Small intestine (tissue), 7 donors: ENCODE data around the gene GNLY. TPM values are rescaled to one million over a fixed set of nuclear protein-coding genes. Genes with fewer than 3 reads are reported as not detected.

Experiments
- DNase-seq, 2 donors: peaks; one replicate each; pipeline versions ENCODE4 v3.0.0 to v3.0.0-alpha.2; 2013
- FAIRE-seq: peaks from 2 replicates; lab custom pipeline; 2012; peaks lifted over from hg19 to GRCh38; lab: Jason Lieb, UNC
- H3K27ac ChIP-seq, 3 donors: one replicate each; pipeline ENCODE4 v1.5.1; 2013; ENCODE audit warnings: low read length in 2 of 3, mild to moderate bottlenecking in 2 of 3, control low read depth in 1 of 3, inconsistent platforms in 1 of 3, low read depth in 1 of 3, moderate library complexity in 1 of 3
- H3K27me3 ChIP-seq, 3 donors: one replicate each; pipeline ENCODE4 v1.6.1; 2013; ENCODE audit warnings: low read length in 3 of 3, inconsistent platforms in 1 of 3; ENCODE audit not compliant: control insufficient read depth in 3 of 3, insufficient read depth in 3 of 3
- H3K36me3 ChIP-seq, 3 donors: one replicate each; pipeline ENCODE4 v1.6.1; 2013; ENCODE audit warnings: low read length in 3 of 3, inconsistent platforms in 1 of 3, low read depth in 1 of 3, mild to moderate bottlenecking in 1 of 3, moderate library complexity in 1 of 3; ENCODE audit not compliant: control insufficient read depth in 3 of 3, insufficient read depth in 2 of 3
- H3K4me1 ChIP-seq, 3 donors: one replicate each; pipeline ENCODE4 v1.6.1; 2013; ENCODE audit warnings: low read length in 2 of 3, inconsistent platforms in 1 of 3, low read depth in 1 of 3, mild to moderate bottlenecking in 1 of 3, moderate library complexity in 1 of 3; ENCODE audit not compliant: control insufficient read depth in 3 of 3, insufficient read depth in 2 of 3
- H3K4me3 ChIP-seq, 3 donors: one replicate each; pipeline ENCODE4 v1.5.1; 2013; ENCODE audit warnings: low read length in 3 of 3, control low read depth in 1 of 3, inconsistent platforms in 1 of 3, low read depth in 1 of 3, mild to moderate bottlenecking in 1 of 3, moderate library complexity in 1 of 3
- H3K9me3 ChIP-seq, 2 donors: one replicate each; pipeline ENCODE4 v1.6.1; 2013; ENCODE audit warnings: low read depth in 1 of 2, low read length in 1 of 2; ENCODE audit not compliant: control insufficient read depth in 2 of 2, insufficient read depth in 1 of 2
- WGBS, 3 donors: extraction: QIAGEN DNeasy Blood & Tissue Kit; methylation state at CpG; one replicate each; pipeline ENCODE4 v1.1.7; 2013; 5-methylcytosine and 5-hydroxymethylcytosine counted together
- polyA plus RNA-seq, 4 donors: library from polyadenylated mRNA; stranded (reverse) in 3 of 4; unstranded in 1 of 4; fragments of 200-250 nt in 3 of 4; fragments of 120-200 nt in 1 of 4; gene quantifications; one replicate each; pipeline versions ENCODE4 v1.2.1 to v1.2.3, GENCODE V29; 2013
- donor health status: healthy with polysubstance abuse.
- donor health status: control.
- donor health status: control.
- donor health status: Bipolar disorder and iron deficiency.
- donor health status: healthy.

Gene GNLY
- polyA plus RNA-seq, 4 donors: 1.4 to 2.1 (median 1.4) TPM; not detected in 1

DNA sequence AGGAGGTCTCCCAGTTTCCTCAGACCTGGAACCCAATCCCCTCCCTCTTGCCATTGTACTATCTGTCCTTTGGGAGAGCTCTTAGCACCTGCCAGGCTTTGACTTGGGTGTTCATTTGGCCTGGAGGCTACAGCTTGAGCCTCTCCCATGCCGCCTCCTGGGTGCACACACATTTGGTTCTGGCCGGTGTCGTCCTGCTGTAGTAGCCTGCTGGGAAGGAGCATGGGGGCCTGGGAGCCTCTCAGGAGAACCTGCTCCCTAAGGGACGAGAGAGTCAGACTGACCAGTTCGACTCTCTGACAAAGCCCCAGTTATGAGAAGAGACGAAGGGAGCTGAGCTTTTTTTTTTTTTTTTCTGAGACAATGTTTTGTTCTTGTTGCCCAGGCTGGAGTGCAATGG lies 18.7 kb upstream of the GNLY start:
- no peak for FAIRE-seq
- 86 to 98% (median 90%) methylated on average over 6 of the region's 6 CpGs for WGBS, 3 donors
- no peaks in the 10 kb centered on the region for H3K9me3 ChIP-seq

DNA sequence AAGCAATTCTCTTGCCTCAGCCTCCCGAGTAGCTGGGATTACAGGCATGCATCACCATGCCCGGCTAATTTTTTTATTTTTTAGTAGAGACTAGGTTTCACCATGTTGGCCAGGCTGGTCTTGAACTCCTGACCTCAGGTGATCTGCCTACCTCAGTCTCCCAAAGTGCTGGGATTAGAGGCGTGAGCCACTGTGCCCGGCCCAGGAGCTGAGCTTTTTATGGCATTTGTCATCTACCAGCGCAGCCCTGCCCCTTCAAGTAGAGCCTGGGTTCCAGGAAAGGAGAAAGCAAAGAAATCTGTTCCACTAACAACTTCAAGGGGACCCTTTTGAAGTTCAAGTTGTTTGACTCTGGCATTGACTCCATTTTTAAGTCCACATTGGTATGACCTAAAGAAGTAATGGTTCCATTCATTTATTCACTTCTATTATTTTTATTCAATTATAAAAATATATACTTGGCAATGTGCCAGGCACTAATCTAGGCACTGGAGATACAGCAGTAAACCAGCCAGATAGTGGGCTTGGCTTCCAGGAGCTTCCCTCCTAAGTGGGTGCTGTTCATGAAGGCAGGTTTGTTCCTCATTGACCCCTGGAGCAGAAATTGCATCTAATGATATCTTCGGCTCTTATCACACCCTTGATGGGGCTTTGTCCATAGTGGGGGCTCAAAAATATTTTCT lies 18.2 kb upstream of the GNLY start:
- DNase-seq (no peak), FAIRE-seq (no peak)
- Histone ChIP-seq H3K36me3 (no peaks in the 10 kb centered on the region), H3K27me3 (peaks cover 0 to 8% (median 0%) of the 10 kb centered on the region in 3 donors), H3K4me1 (peaks cover 0 to 3% (median 0%) of the 10 kb centered on the region in 3 donors), H3K27ac (no peak overlapping the region), H3K4me3 (no peak overlapping the region), H3K9me3 (no peaks in the 10 kb centered on the region)
- 53 to 79% (median 61%) methylated on average over 6 of the region's 6 CpGs for whole genome bisulfite sequencing, 3 donors

More for the DNA sequence above, 18.7 kb upstream of the GNLY start:
- Histone ChIP-seq H3K27ac (no peak overlapping the region), H3K4me3 (no peak overlapping the region), H3K27me3 (peaks cover 0 to 7% (median 0%) of the 10 kb centered on the region in 3 donors), H3K4me1 (peaks cover 0 to 3% (median 0%) of the 10 kb centered on the region in 3 donors), H3K36me3 (no peaks in the 10 kb centered on the region)
- DNase-seq: no peak

DNA sequence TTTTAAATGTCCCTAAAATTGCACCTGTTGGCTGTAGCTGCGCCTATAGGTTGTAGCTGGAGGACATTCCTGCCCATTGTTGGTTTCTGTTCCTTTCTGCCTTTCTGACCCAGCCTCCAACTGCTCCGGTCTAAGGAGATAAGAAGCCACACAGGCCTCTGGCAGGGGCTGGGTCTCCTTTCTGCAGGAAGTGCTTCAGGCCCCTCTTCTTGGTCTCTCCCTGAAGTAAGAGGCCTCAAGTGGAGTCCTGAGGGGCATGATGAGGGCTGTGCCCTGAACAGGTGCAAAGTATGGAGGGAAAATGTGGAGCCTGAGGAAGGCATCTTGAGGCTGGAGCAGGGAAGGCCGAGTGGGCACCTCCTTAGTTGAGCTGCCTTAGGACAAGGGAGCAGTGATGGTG lies 15.8 kb upstream of the GNLY start:
- no peak overlapping the region for H3K4me3 ChIP-seq
- H3K27me3 ChIP-seq: peaks cover 0 to 8% (median 0%) of the 10 kb centered on the region in 3 donors
- WGBS, 3 donors: 57 to 68% (median 66%) methylated on average over 3 of the region's 3 CpGs
- H3K36me3 ChIP-seq: no peaks in the 10 kb centered on the region
- H3K9me3 ChIP-seq: no peaks in the 10 kb centered on the region
- H3K4me1 ChIP-seq: peaks cover 0 to 3% (median 0%) of the 10 kb centered on the region in 3 donors
- DNase-seq: no peak
- FAIRE-seq: no peak
- no peak overlapping the region for H3K27ac ChIP-seq

DNA sequence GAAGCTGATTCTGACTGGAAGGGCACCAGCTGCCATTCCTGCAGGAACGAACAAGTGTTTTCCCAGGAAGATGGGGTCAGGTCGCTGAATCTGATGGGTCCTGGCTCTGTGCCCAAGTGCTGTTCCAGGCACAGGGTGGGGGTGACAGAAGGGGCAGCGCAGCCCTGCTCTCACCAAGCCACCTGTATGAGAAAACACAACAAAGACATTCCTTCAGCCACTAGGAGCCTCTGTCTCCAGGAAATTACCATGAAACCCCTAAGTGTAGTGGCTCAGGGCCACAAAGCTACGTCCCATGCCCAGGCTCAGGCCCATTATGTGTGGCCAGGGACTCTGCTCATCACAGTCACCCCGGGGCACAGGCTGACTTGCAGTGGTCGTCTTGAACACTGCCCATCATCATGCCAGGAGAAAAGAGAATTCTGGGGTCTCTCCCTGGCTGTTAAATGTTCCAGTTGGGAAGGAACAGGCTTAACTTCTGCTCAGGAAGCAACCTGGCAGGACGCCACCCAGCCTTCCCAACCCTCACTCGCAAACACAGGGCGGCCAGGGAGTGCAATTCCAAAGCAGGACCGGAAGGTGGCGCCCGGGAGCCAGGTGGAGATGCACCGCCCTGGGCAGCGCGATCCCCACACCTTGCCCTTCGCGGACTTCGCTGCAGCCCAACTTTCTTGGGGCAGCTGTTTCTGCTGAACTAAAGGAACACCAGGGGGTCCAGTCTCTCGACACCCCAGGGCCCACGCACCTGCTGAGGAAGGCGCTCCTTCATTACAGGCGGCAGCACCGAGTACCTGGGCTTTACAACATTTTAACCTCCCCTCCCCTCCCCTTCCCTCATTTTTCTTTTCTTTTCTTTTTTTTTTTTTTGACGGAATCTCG lies 15.1 kb upstream of the GNLY start:
- Histone ChIP-seq H3K4me3 (no peak overlapping the region), H3K9me3 (no peaks in the 10 kb centered on the region), H3K27me3 (peaks cover 0 to 4% (median 0%) of the 10 kb centered on the region in 3 donors), H3K27ac (peak overlapping the region in 1 of 3 donors; percentile 30), H3K36me3 (no peaks in the 10 kb centered on the region), H3K4me1 (peaks cover 0 to 3% (median 0%) of the 10 kb centered on the region in 3 donors)
- FAIRE-seq: no peak
- 12 to 20% (median 15%) methylated on average over 25 of the region's 25 CpGs for WGBS, 3 donors
- DNase-seq: peak; percentile 80 to 85

DNA sequence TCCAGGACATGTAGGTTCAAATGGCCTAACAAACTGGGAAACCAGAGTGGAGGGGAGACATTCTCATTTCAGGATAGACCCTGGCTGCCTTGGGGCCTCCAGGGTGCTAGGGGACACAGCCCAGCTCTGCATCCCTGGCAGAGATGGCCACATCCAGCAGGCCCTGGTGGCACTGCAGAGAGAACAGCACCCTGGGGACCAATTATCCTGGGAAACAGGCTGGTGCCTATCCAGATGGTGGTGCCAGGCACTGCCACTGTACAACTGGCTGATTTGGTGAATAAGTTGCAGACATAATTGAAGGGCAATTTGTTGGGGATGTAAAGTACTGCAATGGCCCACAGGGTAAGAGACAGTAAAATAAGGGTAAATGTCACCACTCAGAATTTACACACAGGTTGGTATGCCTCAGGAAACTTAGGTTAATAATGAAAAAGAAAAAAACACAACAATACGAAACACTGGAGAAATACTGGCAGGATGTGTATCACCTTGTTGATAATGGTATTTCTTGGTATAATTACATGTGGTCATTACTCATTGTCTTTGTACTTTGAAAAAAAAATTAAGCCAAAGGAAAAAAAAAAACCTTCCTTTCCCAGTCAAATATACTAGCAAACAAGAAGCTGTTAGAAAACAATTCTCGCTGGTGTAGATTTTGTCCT lies 13.3 kb upstream of the GNLY start:
- Histone ChIP-seq H3K4me1 (peaks cover 0 to 3% (median 0%) of the 10 kb centered on the region in 3 donors), H3K27ac (no peak overlapping the region), H3K4me3 (no peak overlapping the region), H3K9me3 (no peaks in the 10 kb centered on the region), H3K36me3 (no peaks in the 10 kb centered on the region), H3K27me3 (peaks cover 0 to 2% (median 0%) of the 10 kb centered on the region in 3 donors)
- FAIRE-seq: no peak
- DNase-seq: no peak
- 75 to 79% (median 77%) methylated on average over 2 of the region's 2 CpGs for WGBS, 3 donors

DNA sequence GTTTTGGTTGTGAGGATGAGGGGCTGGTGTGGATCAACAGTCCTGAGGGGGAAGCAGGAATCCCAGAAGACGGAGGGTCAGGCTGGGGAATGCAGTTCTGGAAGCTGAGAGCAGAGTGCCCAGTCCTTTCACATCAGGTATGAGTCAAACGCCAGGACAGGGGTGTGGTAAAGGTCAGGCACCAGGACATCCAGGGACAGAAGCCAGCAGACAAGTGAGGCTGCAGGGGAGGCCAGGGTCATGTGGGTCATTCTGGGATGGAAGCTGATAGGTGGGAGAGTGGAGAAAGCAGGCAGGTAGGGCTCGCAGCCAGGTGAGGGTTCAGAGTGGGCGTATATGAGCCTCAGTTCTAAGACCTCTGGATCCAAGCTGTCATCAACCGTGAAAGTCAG lies 12.8 kb upstream of the GNLY start:
- DNase-seq: no peak
- no peaks in the 10 kb centered on the region for H3K36me3 ChIP-seq
- WGBS, 3 donors: 64 to 75% (median 74%) methylated on average over 5 of the region's 5 CpGs

DNA sequence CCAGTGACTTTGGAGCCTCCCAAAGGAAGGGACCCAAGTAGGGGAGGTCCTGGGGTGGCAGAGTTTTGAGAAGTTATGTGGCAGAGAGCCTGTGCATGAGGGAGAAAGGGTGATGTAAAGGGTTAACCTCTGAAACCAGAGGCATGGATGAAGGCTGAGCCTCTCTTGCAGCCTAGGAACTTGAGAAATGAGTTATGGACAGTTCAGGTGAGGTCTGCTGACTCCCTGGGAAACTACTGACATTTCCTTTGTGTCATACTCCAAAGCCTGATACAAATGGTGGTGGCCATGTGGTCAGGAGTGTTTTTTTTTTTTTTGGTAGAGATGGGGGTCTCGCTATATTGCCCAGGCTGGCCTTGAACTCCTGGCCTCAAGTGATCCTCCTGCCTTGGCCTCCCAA lies 12.4 kb upstream of the GNLY start:
- H3K4me1 ChIP-seq: peaks cover 0 to 3% (median 0%) of the 10 kb centered on the region in 3 donors
- DNase-seq: no peak
- no peak overlapping the region for H3K27ac ChIP-seq
- H3K36me3 ChIP-seq: no peaks in the 10 kb centered on the region
- no peak overlapping the region for H3K4me3 ChIP-seq
- H3K27me3 ChIP-seq: peaks cover 0 to 2% (median 0%) of the 10 kb centered on the region in 3 donors
- no peak for FAIRE-seq
- H3K9me3 ChIP-seq: no peaks in the 10 kb centered on the region
- WGBS, 3 donors: 79 to 100% (median 89%) methylated on average over 1 of the region's 1 CpG

More for the DNA sequence above, 12.8 kb upstream of the GNLY start:
- Histone ChIP-seq H3K27ac (no peak overlapping the region), H3K9me3 (no peaks in the 10 kb centered on the region), H3K27me3 (peaks cover 0 to 2% (median 0%) of the 10 kb centered on the region in 3 donors), H3K4me1 (peaks cover 0 to 3% (median 0%) of the 10 kb centered on the region in 3 donors), H3K4me3 (no peak overlapping the region)
- no peak for FAIRE-seq

DNA sequence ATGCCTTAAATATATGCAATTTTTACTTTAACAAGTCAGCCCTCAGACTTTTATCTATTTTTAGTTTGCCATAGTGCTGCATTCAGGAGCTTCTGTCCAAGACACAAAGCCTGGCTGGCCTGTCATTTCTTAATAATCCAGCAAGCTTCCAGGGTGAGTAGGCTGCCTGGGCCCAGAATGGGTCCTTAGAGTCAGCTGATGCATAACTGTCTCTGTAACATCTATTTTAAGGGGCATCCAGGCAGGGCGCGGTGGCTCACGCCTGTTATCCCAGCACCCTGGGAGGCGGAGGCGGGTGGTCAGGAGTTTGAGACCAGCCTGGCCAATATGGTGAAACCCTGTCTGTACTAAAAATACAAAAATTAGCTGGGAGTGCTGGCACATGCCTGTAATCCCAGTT lies 11.8 kb upstream of the GNLY start:
- H3K9me3 ChIP-seq: no peaks in the 10 kb centered on the region
- FAIRE-seq (no peak), DNase-seq (no peak)
- 94 to 98% (median 95%) methylated on average over 5 of the region's 5 CpGs for WGBS, 3 donors
- no peak overlapping the region for H3K27ac ChIP-seq
- no peaks in the 10 kb centered on the region for H3K36me3 ChIP-seq
- peaks cover 0 to 3% (median 0%) of the 10 kb centered on the region in 3 donors for H3K4me1 ChIP-seq
- H3K4me3 ChIP-seq: no peak overlapping the region
- peaks cover 0 to 2% (median 0%) of the 10 kb centered on the region in 3 donors for H3K27me3 ChIP-seq
